Omental fat pad (tissue), 4 donors: Measurements from ENCODE around the gene RBM43. TPM values are rescaled to one million over a fixed set of nuclear protein-coding genes. Genes with fewer than 3 reads are reported as not detected.

Experiments
- ATAC-seq: fragments of 150-250 bp; one replicate; pipeline ENCODE4 v1.9.1; 2016; ENCODE audit warnings: mild to moderate bottlenecking, moderate library complexity; ENCODE audit not compliant: low FRiP score
- DNase-seq: peaks from one replicate; pipeline ENCODE4 v3.0.0-alpha.2; 2019; ENCODE audit warnings: low spot score
- CTCF ChIP-seq, 3 donors: fragments of 450-650 bp; IDR thresholded peaks; one replicate each; pipeline ENCODE4 v1.5.1; 2016 to 2017; ENCODE audit warnings: antibody characterized with exemption in 3 of 3, mild to moderate bottlenecking in 3 of 3, moderate library complexity in 2 of 3
- total RNA-seq, 4 donors: library from RNA; depleted of rRNA; stranded (reverse); fragments of >200 nt; gene quantifications; one replicate each; pipeline ENCODE4 v1.1.0, GENCODE V29; 2016

The RBM43 gene
- total RNA-seq, 4 donors from 2014 or later, result 2.8 to 11.3 (median 4.0) TPM

- DNase-seq (no peak), ATAC-seq (no peak)
- no peak for TF ChIP-seq CTCF (IDR thresholded peaks at IDR 0.05)
Measured at GRCh38 chr2:151200277-151200676, 61.4 kb downstream of the RBM43 start.

- ATAC-seq, result no peak
- TF ChIP-seq CTCF (IDR thresholded peaks at IDR 0.05), result no peak
- DNase-seq, result no peak
Measured at GRCh38 chr2:151198645-151199044, 63.0 kb downstream of the RBM43 start.

Other genes starting within 250 kb of the RBM43 start
- 10 to 100 TPM in 2 of 4 donors, 1 to 10 TPM in 2; 7.7 to 21.3 (median 11.2) TPM for gene NMI, start 27.8 kb upstream of the RBM43 start, total RNA-seq
- gene TNFAIP6, start 95.7 kb upstream of the RBM43 start, total RNA-seq, result 10 to 100 TPM in 2 of 4 donors, 1 to 10 TPM in 2; 3.4 to 18.6 (median 12.4) TPM
- gene RIF1, start 148.0 kb upstream of the RBM43 start, total RNA-seq, result 10 to 100 TPM; 29.3 to 49.7 (median 41.9) TPM